Measurements from ENCODE around the gene SSH3.
"Not testable (repeated sequence)": the region's sequence is repeated elsewhere in the genome, so short reads cannot be mapped to it uniquely, and the experiment has no call there.

SSH3 gene

DNA sequence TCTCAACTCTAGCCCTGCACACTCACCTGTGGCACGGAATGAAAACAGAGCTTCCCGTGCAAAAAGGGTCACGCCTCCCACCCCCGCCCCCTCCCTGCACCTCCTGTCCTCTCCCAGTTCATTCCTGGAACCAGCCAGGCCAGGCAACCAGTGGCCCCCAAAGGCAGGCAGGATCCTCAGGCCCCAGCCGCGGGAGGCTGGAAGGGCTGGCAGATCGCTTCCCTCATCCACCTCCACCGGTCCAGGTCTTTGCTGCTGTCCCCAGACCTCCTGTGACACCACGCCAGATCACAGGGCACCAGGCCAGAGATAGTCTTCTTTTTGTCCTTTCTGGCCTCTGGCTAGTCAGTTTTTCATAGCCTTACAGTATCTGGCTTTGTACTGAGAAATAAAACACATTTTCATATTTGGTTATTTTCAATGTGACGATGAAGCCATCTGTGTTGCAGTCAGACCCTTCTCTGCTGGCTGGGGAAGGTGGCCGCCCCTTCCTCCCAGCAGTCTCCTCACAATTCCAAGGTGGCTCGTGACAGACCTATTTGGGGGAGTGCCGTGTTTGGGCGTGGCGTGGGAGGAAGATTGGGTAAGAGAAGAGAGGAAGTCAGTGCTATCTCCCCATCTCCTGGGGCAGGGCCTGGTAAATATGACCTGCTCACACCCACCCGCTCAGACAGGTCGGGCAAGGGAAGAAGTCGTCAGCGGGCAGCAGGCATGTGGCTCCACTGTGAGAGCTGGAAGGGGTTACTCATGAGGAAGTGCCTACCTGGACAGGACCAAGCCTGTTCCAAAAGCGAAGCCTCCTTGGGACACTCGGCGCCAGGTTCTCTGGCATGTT, 9.1 kb downstream of the SSH3 start:
- DNase-seq (ENCODE audit: low spot score) = no peak

DNA sequence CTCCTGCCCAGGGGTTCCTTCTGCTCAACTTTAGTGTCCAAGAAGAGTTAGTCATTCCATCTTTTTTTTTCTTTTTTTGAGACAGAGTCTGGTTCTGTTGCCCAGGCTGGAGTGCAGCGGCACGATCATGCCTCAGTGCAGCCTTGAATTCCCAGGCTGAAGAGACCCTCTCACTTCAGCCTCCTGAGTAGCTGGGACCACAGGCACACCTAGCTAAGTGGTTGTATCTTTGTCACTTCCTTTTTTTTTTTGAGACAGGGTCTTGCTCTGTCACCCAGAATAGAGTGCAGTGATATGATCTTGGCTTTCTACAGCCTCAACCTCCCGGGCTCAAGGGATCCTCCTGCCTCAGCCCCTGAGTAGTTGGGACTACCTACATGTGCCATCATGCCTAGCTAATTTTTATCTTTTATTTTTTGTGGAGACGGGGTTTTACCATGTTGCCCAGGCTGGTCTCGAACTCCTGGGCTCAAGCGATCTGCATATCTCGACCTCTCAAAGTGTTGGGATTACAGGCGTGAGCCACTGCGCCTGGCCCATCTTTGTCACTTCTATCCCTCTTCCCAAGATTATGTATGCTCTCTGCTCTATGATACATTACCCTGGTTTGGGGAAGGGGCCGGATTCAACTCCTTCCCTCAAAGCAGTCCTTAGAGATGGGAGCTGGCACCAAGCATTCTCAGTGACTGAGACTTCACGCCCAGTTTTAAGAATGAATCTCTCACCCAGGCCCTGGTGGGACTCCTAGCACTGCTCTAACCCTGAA, 10.0 kb downstream of the SSH3 start:
- DNase-seq (ENCODE audit: low spot score) = no peak

DNA sequence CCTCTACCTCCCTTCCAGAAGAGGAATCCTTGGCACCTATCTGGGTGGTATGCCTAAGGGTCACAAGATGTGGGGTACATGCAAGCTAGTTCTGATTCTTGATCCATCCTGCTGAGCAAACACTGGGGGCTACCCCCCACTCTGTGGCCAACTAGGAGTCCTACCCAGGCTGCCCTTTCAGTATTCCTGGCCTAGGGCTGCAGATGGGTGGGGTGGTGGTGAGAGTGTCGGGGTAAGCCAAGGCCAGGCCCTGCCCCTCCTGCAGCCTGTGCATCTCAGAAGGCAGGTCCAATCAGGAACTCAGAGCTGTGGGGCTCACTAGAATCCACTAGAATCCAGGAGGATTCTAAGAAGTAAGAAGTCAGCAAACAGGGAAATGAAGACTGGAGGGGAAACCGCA, 10.9 kb downstream of the SSH3 start:
- no peak for DNase-seq (ENCODE audit: low spot score)

DNA sequence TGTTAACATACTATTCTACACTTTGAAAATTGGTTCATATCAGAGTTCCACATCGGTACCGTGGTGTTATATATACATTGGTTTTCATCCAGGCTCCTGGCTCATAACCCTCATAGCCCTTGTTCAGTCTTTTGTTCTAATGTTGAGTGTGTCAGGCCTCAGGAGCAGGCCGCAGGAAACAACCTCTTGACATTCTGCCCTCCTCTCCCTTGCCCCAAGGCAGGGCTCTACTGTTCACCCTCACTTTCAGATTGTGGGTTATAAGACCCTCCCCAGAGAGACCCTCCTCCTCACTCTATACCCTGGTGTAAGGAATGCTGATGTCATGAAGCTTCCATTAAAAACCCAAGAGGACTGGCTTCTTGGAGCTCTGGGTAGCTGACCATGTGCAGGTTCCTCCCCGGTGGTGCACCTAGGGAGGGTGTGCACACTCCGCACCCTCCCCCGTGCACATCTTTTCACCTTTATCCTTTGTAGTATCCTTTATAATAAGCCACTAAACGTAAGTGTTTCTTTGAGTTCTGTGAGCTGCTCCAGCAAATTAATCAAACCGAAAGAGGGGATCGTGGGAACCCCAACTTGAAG, 12.1 kb downstream of the SSH3 start:
- DNase-seq (ENCODE audit: low spot score) = no peak

DNA sequence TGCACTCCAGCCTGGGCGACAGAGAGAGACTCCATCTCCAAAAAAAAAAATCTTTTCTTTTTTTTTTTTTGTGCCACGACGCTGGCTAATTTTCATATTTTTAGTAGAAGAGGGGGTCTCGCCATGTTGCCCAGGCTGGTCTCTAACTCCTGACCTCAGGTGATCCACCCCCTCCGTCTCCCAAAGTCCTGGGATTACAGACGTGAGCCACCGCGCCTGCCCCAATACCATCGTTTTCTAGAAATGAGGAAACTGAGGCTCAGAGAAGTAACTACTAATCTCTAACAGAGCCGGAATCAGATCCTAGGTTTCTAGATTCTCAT, 13.5 kb downstream of the SSH3 start:
- DNase-seq (ENCODE audit: low spot score) = no peak

DNA sequence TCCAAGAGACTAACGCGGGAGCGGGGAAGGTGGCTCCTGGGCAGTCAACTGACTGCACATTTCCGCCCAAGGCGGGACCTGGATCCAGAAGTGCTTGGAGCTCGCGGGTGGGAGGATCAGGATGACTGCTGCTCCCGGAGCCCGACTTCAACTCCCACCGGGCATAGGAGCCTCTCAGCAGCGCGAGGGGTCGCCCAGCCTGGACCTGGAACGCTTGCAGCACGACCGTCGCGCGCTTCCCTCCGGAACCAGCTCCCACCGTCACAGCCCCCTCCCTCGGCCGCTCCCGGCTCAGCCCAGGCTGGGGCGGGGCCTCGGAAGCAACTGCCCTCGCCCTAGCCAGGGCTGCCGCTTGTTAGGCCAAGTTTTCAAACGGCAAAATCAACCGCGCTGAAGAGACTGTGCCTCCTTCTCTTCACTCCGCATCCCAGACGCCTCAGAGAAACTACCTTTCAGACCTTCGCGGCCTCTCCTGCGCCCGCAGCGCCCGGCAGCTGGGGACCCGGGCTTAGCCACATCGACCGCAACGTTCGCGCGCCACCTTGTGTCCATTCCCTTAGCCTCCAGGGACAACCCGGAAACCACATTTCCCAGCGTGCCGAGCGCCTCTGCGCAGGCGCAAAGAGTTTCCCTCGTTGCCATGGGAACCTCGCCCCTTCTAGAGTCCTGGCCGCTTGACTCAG, 14.0 kb downstream of the SSH3 start:
- peak; percentile 98 for DNase-seq (ENCODE audit: low spot score)

DNA sequence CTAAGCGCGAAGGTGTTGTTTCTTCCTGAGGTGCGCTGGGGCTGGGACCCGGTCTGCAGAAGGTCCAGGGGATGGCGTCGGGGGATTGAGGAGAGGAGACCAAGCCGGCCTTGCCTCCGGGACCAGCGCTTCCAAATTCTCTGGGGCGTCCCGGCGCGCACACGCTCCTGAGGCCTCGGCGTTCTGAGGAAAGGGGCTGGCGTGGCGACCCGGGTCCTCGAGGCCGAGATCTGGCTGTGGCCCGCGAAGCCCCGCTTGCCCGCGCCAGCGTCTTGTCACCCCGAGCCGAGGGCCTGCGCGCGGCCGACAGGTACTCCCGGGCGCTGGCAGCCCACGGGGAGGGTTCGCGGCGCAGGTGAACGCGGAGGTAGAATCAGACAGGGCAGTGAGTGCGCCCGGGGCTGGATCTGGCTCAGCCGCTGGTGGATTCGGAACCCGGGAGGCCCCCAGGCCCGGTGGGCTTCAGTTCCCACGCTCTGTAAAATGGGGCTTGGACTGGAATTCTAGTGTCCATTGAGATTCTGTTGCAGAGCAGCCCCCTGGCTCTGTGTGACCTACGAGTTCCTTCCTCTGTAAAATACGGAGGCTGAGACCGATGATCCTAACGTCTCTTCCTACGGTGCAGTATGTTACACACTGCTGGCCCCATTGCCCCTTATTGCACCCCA, 14.7 kb downstream of the SSH3 start:
- peak; percentile 17 for DNase-seq (ENCODE audit: low spot score)

DNA sequence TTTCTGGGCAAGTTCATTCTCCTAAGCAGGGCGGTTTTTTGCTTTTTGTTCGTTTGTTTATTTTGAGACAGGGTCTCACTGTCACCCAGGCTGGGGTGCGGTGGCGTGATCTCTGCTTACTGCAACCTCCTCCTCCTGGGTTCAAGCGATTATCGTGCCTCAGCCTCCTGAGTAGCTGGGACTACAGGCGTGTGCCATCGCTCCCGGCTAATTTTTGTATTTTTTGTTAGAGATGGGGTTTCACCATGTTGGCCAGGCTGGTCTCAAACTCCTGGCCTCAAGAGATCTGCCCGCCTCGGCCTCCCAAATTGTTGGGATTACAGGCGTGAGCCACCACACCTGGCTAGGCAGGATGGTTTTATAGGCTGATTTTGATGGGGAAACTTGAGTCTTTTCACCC, 15.5 kb downstream of the SSH3 start:
- not testable (repeated sequence) for DNase-seq (ENCODE audit: low spot score)

DNA sequence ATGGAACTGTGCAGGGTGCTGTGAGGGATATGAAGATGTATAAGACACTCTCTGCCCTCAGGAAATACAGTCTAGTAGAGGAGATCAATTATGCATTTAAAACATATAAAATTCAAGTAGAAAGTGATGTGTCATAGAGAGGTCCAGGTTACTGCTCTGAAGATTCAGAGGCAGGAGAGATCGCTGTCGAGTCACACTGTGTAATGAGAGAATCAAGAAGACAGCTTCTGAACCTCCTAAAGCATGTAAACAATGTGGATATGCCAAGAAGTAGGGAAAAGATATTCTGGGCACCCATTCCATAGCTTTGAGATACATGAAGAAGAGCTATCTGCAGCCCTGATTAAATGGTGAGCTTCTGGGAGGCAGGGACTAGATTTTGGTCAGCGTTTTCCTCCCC, 16.7 kb downstream of the SSH3 start:
- DNase-seq (ENCODE audit: low spot score) = no peak

DNA sequence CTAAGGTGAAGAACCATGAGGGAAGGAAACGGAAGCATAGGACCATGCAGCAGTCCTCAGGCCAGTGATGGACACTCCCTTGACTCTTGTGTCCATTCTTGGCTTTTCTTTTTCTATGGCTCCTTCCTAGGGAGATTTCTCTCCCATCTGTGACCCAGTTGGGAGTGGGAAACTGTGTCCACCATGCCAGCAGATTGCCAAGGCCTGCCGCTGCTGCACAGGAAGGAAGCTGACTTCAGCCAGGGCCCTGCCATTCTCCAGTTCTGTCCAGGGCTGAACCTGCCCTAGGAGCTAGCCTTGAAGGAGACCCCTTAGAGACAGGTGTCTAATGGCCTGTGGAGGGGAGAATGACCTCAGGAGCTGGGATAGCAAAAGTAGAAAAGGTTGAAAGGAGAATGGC, 17.4 kb downstream of the SSH3 start:
- DNase-seq (ENCODE audit: low spot score) = no peak

DNA sequence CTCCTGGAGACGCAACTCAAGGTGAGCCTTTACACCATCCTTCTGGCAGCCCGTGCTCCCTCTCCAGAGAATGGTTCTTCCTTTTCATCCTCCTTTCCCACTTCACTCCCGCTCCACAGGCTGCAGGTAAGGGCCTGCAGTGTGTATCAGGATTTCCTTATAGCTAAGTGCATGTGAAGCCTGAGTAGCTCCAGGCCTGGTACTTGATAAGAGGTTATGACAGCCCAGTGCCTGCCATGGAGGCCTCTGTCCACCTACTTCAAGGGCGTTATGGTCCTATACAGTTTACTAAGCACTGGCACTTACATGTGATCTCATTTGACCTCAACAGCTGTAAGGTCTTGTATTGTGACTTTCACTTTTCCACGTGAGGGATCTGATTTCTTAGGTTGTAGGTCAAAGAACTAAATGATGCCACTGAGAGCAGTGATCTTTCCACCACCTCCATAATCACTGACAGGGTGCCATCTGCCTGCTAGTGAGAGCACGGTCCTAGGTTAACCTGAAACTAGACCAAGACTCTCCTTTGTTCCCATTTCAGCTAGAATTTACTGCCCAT, 18.1 kb downstream of the SSH3 start:
- no peak for DNase-seq (ENCODE audit: low spot score)

DNA sequence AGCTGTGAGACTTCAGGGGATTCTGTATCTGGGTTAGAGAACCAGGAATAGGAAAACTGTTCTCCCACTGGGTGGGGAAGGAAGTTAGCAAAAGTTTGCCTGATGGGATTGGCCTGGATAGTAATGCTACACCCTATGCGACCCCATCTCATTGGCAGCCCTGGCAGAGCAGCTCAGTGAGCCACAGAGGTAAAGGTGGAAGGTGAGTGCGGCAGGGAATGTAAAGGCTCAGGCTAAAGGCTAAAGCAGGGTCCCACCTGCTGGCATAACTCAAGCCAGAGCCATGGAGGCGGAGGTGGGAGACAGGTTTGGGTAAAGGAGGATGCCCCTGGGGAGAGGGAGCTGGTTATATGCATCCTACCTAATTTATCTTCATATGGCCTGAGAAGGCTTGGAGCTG, 18.7 kb downstream of the SSH3 start:
- DNase-seq (ENCODE audit: low spot score) = no peak

DNA sequence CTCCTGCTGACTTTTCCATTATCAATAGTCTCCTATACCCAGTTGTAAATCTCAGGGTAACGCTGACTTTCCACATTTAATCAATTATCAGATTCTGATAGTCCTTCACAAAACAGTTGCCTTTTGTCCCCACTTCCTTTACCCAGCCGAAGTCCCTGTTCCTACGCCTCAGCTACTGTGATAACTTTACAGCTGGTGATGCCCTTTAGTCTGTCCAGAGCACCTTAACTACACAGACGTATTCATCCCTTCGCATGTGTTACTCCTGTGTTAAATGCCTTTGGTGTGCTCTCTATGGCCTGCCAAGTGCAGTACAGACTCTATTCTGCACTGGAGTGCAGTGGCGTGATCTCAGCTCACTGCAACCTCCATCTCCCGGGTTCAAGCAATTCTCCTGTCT, 20.2 kb downstream of the SSH3 start:
- no peak for DNase-seq (ENCODE audit: low spot score)

DNA sequence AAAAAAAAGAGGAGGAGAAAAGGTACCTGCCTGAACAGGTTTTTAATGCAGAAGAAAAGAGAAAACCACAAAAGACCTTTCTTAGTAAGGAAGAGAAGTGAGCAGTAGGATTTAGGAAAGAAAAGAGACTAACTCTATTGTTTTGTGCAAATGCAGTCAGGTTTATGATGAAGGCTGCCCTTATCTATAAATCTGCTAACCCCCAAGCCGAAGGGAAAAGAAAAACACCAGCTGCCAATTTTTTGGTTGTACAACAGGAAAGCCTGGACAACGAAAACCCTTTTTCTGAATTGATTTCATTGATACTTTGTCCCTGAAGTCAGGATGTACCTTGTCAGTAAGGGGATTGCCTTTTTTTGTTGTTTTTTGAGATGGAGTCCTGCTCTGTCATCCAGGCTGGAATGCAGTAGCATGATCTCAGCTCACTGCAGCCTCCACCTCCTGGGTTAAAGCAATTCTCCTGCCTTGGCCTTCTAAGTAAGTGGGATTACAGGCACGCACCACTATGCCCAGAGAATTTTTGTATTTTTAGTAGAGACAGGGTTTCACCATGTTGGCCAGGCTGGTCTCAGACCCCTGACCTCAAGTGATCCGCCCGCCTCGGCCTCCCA, 28.9 kb downstream of the SSH3 start:
- no peak for DNase-seq (ENCODE audit: low spot score)

DNA sequence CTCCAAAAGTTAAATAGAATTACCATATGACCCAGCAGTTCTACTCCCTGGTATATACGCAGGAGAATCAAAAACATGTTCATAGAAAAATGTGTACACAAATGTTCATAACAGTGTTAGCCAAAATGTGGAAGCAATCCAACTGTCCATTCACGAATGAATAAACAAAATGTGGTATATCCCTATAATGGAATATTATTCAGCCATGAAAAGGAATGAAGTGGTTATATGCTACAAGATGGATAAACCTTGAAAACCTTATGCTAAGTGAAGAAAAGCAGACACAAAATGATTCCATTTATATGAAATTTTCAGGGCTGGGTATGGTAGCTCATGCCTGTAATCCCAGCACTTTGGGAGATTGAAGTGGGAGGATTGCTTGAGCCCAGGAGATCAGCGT, 33.9 kb downstream of the SSH3 start:
- DNase-seq (ENCODE audit: low spot score) = no peak

DNA sequence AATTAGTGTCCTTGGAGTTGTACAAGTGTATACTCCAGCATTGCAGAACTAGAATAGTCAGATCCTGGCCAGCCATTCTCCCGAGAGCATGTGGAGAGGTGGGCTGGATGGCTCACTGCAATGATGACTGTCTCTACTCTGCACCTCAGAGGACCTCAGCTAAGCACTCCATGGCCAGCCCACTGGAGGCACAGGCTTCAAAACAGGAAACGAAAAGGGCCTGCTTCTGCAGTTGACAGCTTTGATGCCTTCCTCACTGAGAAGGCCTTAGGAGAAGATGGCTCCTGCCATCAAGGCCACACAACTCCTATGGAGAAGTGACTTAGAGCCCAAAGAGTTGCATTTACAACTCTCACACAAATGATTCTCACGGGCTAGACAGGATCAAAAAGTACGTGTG, 40.9 kb downstream of the SSH3 start:
- no peak for DNase-seq (ENCODE audit: low spot score)

DNA sequence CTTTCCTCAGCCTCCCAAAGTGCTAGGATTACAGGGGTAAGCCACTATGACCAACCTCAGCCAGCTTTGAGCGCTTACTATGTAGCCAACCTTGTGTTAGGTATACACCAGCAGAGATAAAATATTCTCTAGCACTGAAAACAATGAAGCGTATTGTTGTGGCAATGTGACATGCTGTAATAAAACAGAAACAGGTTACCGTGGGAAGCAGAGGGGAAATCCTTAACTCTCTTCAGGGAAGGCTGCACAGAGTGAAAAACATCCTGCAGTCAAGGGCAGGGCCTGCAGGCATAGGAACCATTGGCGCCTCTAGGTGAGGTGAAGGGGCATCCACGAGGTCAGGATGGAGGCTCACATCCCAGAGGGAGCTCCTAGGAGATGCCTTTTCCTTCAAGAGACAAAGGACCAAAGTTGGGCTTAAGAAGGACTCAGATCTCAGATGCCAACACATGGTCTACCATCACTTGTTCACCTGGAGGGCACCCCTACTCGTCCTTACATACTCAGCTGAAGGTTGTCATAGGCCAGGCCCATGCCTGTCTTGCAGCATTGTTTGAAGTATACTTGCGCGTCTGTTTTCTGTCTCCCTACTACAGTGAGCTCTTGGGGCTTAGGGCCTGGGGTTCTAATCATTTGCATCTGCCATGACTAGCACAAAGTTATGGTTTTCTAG, 42.1 kb downstream of the SSH3 start:
- DNase-seq (ENCODE audit: low spot score) = no peak

DNA sequence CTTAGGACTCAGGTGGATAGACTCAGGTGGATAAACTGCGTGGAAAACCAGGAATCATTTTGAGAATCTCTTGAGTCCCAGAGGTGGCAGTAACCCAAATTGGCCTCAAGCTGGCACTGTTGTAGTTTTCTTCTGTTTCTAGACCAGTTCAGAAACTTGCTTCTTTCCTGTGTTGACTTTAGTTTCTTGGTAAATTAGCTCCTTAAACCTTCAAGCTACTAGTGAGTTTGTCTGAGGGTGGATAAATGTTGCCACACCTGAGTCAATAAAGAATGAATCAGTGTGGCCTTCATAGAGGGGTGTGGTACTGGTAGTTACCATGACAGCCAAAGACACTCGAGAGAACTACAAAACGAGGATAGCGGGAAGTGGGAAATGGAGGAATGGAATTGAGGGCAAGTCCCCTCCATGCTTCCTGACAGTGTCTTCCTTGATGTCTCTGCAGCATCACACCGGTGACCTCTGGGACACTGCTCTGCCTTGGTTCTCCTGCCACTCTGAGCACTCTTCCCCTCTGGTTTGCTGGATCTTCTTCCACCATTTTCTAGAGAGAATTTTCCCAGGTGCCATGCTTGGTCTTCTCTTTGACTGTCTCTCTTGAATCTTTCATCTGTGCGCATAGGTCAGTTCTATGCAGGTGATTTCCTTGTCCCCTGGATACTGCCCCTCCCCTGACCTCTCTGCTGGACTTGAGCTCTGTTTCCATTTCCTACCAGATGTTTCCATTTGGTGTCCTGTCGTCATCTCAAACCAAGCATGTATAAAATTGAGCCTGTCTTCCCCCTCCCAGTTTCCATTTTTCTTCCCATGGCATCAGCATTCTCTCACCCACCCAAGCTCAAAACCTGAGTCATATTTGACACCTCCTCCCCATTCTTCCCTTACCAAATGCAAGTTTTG, 42.8 kb downstream of the SSH3 start:
- peak; percentile 52 for DNase-seq (ENCODE audit: low spot score)

DNA sequence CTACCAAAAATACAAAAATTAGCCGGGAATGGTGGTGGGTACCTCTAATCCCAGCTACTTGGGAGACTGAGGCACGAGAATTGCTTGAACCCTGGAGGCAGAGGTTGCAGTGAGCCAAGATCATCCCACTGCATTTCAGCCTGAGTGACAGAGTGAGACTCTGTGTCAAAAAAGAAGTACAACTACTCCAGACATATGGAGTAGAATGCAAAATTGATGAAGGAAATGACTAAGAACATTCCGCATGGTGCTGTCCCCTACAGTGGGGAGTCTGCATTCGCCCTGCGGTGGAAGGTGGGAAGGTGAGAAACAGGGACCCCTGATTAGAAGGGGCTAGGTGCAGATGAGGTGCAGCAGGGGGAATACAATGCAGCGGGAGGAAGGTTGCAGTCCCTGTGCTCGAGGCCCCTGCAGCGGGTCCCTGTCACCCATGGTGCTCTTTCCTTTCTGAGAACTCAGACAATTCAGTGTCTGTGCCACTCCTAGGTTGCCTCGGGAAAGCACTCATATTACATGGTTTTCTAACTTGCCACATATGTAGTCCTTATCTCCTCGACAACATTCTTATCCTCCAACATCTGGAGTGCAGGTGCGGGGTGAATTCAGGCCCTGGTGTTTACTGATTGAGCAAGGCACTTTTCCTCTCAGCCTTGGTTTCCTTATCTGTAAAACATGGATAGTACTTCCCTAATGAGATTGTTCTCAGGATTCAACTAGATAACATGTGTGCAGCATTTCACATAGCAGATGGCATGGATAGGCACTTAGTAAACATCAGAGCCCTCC, 44.8 kb downstream of the SSH3 start:
- DNase-seq (ENCODE audit: low spot score) = no peak

Data from cerebellar cortex (tissue), 1 donor.